Activated T-helper 1 cell treated with anti-CD3 and anti-CD28 coated beads, Interleukin-12 subunit alpha, Interleukin-12 subunit beta, Interleukin-2, Interleukin-4 antibody, amounts not matched to agents 30 ng/mL and 10 ng/mL and 1 ng/mL, durations not matched to agents 14 hours and 24 hours and 36 hours (primary cell): ENCODE results near the gene MRO. TPM values are rescaled to one million over a fixed set of nuclear protein-coding genes. Genes with fewer than 3 reads are reported as not detected.

Experiments
- DNase-seq: peaks from one replicate; pipeline ENCODE4 v3.0.0; 2021; ENCODE audit warnings: low spot score
- H3K27ac Mint-ChIP-seq: one replicate; pipeline ENCODE4 v1.8.0; 2021; ENCODE audit warnings: mild to moderate bottlenecking, mixed read lengths
- H3K27me3 Mint-ChIP-seq: one replicate; pipeline ENCODE4 v1.8.0; 2022; ENCODE audit warnings: mild to moderate bottlenecking, moderate library complexity, mixed read lengths; ENCODE audit not compliant: insufficient read depth
- H3K36me3 Mint-ChIP-seq: one replicate; pipeline ENCODE4 v1.8.0; 2021; ENCODE audit warnings: low read depth, mixed read lengths
- H3K4me1 Mint-ChIP-seq: one replicate; pipeline ENCODE4 v1.8.0; 2021; ENCODE audit warnings: low read depth, mixed read lengths
- H3K4me3 Mint-ChIP-seq: one replicate; pipeline ENCODE4 v1.8.0; 2021; ENCODE audit warnings: mild to moderate bottlenecking, moderate library complexity, mixed read lengths
- H3K9me3 Mint-ChIP-seq: one replicate; pipeline ENCODE4 v1.8.0; 2021; ENCODE audit warnings: mixed read lengths
- intact Hi-C: fragments of 100-400 bp; cut with micrococcal nuclease; formaldehyde crosslinking; loops from one replicate; pipeline ENCODE4 v1.15.1; 2024
- total RNA-seq: library from RNA; stranded (reverse); gene quantifications from 2 replicates; pipeline ENCODE4 v1.2.3, GENCODE V29; 2022

Gene MRO
- total RNA-seq, 1 donor from 2014 or later = not detected

DNA sequence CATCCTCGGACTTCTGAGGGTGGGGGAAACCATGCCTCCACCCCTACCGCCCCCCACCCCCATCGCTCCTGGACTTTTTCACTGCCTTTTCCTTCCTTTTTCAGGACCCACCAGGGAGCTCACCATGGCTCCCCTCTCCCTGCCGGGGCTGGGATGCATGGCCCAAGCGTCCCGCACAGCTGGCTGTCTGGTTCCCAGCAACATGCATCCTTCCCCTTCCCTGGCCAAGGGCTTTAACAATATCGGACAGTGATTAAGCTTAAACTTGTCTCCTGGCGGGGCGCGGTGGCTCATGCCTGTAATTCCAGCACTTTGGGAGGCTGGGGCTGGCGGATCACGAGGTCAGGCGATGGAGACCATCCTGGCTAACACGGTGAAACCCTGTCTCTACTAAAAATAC lies 44.1 kb downstream of the MRO start:
- Mint-ChIP-seq H3K4me1 (no peaks in the 10 kb centered on the region), H3K4me3 (no peak overlapping the region), H3K27me3 (peaks cover 4% of the 10 kb centered on the region), H3K27ac (no peak overlapping the region), H3K9me3 (no peaks in the 10 kb centered on the region), H3K36me3 (no peaks in the 10 kb centered on the region)
- intact Hi-C loops = no loop called here
- no peak for DNase-seq

DNA sequence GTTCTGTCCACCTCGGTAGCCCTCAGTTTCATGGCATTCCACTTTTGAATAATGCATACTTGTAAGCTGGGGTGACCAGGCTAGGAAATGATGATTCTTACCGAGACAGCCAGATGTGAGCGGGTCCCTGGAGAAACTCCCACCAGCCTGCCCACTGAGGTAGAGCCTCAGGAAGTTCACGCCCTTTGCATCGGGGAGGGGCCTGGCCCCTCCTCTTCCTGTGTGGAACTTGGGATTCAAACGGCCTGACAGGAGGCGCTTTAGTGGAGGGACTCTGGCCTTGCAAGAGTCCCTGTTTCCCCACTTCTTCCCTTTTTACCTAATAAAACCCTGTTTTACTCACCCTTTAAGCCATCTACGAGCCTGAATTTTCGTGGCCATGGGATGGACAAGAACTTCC lies 44.6 kb downstream of the MRO start:
- Mint-ChIP-seq H3K27me3 (peaks cover 4% of the 10 kb centered on the region), H3K36me3 (no peaks in the 10 kb centered on the region), H3K27ac (no peak overlapping the region), H3K9me3 (no peaks in the 10 kb centered on the region), H3K4me3 (no peak overlapping the region), H3K4me1 (no peaks in the 10 kb centered on the region)
- no peak for DNase-seq
- intact Hi-C loops = no loop called here

DNA sequence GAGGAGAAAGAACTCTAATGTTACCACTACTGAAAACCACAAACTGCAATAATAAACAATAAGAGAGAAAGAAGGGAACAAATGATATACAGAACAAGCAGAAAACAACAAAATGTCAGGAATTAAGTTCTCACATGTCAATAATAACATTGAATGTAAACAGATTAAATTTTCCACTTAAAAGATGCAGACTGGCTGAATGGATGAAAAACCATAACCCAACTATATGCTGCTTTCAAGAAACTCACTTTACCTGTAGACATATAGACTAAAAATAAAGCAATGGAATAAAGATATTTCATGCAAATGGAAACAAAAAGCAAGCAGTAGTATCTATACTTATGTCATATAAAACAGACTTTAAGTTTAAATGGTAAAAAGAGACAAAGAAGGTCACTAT lies 50.4 kb downstream of the MRO start:
- H3K27ac Mint-ChIP-seq = no peak overlapping the region
- no peaks in the 10 kb centered on the region for H3K36me3 Mint-ChIP-seq
- peaks cover 2% of the 10 kb centered on the region for H3K27me3 Mint-ChIP-seq
- intact Hi-C loops = no loop called here
- no peak for DNase-seq
- no peaks in the 10 kb centered on the region for H3K4me1 Mint-ChIP-seq
- H3K4me3 Mint-ChIP-seq = no peak overlapping the region
- peaks cover 17% of the 10 kb centered on the region for H3K9me3 Mint-ChIP-seq

DNA sequence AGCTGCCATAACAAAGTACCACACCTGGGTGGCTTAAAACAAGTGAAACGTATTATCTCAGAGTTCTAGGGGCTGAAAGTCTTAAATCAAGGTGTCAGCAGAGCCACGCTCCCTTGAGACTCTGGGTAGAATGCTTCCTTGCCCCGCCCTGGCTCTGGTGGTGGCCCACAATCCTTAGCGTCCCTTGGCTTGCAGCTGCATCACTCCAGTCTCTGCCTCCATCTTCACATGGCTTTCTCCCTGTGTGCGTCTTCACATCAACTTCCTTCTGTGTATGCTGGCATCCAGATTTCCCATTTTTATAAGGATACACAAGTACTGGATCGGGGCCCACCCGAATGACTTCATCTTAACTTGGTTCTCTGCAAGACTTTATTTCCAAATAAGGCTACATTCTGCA lies 62.5 kb downstream of the MRO start:
- DNase-seq = no peak
- Mint-ChIP-seq H3K4me1 (no peaks in the 10 kb centered on the region), H3K27me3 (peaks cover 3% of the 10 kb centered on the region), H3K27ac (no peak overlapping the region), H3K4me3 (no peak overlapping the region), H3K9me3 (no peaks in the 10 kb centered on the region), H3K36me3 (no peaks in the 10 kb centered on the region)
- intact Hi-C loops = no loop called here

DNA sequence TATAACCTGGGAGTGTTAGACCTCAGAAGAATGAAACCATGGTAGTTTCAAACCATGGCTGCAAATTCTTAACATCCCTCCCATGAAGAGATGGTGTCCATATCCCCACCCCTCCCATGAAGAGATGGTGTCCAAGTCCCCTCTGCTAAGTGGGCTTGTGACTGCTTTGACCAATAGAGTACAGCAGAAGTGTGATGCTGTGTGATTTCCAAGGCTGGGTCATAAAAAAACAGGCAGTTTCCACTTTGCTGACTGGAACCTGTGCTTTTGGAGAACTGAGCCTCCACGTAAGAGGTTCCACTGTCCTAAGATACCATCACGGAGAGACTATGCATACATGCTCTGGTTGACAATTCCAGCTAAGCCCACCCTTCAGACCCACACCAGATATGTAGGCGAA lies 65.5 kb downstream of the MRO start:
- Mint-ChIP-seq H3K9me3 (no peaks in the 10 kb centered on the region), H3K4me1 (no peaks in the 10 kb centered on the region), H3K27me3 (peaks cover 5% of the 10 kb centered on the region), H3K27ac (no peak overlapping the region), H3K4me3 (no peak overlapping the region), H3K36me3 (no peaks in the 10 kb centered on the region)
- no peak for DNase-seq
- intact Hi-C loops = no loop called here

DNA sequence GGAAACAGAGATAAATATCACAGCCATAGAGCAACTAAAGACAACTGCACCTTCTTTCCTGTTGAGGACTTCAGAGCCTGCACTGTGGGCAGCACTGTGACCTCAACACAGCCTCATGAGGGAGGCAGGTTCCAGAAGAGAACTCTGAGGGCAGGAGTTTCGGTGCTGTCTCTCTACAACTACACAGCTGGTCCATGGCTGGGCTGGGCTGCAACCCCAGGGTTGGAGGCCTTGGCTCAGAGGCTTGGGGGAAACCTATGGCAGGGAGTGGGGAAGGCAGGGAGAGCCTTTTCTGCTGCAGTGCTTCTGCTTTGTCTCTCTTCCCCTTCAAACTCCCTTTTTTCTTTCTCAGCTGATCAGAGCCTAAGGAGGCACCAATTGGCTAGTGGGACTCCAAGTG lies 66.5 kb downstream of the MRO start:
- intact Hi-C loops = no loop called here
- Mint-ChIP-seq H3K27ac (no peak overlapping the region), H3K4me1 (no peaks in the 10 kb centered on the region), H3K36me3 (no peaks in the 10 kb centered on the region), H3K4me3 (no peak overlapping the region), H3K9me3 (no peaks in the 10 kb centered on the region), H3K27me3 (peaks cover 5% of the 10 kb centered on the region)
- DNase-seq = no peak

DNA sequence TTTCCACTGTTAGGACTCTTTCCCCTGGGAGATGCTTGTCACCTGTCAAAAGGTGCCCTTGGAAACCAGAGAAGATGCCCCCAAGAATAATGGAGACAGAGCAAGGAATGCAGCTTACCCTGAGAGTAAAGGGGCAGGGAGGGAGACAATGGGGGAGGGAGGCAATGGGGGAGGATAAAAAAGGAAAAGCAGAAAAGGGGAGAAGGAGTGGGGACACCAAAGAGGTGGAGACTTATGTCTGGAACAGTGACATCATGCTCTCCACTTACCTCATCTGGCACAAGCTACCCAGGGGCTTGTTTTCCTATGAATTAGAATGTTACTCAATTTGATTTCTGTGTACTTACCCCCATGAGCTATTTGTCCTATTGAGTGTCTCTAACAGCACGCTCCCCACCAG lies 67.9 kb downstream of the MRO start:
- Mint-ChIP-seq H3K4me3 (no peak overlapping the region), H3K4me1 (no peaks in the 10 kb centered on the region), H3K36me3 (no peaks in the 10 kb centered on the region), H3K27me3 (peaks cover 5% of the 10 kb centered on the region), H3K27ac (no peak overlapping the region), H3K9me3 (no peaks in the 10 kb centered on the region)
- intact Hi-C loops = no loop called here
- DNase-seq = no peak

DNA sequence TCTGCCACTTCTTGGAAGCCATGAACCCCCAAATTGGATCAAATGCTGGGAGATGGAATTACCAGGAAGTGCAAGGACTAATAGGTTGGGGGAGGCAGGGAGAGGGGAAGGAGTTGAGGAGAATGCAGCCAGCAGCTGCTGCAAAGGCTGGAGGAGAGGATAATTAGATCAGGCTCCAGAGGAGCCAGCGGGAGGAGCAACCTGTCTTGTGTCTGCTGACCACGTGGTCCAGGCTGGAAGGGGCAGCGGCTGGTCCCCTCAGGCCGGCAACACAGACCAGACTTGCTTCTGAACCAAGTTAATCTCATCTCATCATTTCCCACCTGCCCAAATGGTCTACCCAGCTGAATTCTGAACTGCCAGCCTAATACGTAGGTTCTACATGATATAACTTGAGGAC lies 68.3 kb downstream of the MRO start:
- H3K27me3 Mint-ChIP-seq = peaks cover 5% of the 10 kb centered on the region
- H3K4me1 Mint-ChIP-seq = no peaks in the 10 kb centered on the region
- H3K27ac Mint-ChIP-seq = no peak overlapping the region
- H3K4me3 Mint-ChIP-seq = no peak overlapping the region
- intact Hi-C loops = no loop called here
- no peaks in the 10 kb centered on the region for H3K36me3 Mint-ChIP-seq
- DNase-seq = no peak
- H3K9me3 Mint-ChIP-seq = no peaks in the 10 kb centered on the region

DNA sequence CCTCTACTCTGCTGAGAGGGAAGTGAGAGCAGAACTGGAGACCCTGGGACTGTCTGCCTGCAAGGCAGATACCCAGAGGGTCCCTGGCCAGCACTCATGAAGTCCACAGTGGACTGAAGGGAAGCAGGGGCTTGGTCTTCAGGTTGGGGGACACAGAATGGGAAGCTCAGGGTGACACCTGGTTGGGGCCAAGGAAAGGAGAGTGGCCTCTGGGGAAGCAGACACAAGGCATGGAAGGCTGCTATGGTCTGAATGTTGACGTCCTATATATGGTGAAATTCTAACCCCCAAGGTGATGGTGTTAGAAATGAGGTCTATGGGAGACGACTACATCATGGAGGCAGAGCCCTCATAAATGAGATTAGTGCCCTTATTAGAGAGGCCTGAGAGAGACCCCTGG lies 69.3 kb downstream of the MRO start:
- Mint-ChIP-seq H3K36me3 (no peaks in the 10 kb centered on the region), H3K4me3 (no peak overlapping the region), H3K9me3 (no peaks in the 10 kb centered on the region), H3K27me3 (peaks cover 5% of the 10 kb centered on the region), H3K4me1 (no peaks in the 10 kb centered on the region), H3K27ac (no peak overlapping the region)
- DNase-seq = no peak
- intact Hi-C loops = no loop called here

DNA sequence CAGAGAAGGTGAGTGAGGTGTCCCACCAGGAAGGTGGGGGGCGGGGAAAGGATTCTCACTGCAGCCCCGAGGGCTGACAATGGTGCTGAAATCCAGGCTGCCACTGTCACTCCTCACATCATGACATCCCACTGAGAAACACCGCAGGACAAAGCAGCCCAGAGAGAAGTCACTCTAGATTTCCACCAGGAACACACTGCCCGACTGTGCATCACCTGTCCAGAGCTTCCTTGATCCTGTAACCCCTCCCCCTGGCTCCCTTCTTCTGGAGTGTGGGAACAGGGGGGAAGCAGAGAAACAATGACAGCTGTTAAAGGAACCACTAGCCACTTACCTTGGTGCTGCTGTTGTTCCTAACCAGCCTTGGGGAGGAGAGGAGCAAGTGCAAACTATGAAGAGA lies 69.9 kb downstream of the MRO start:
- intact Hi-C loops = no loop called here
- H3K27ac Mint-ChIP-seq = no peak overlapping the region
- no peaks in the 10 kb centered on the region for H3K9me3 Mint-ChIP-seq
- H3K4me3 Mint-ChIP-seq = no peak overlapping the region
- DNase-seq = no peak
- H3K4me1 Mint-ChIP-seq = no peaks in the 10 kb centered on the region
- H3K27me3 Mint-ChIP-seq = peaks cover 2% of the 10 kb centered on the region
- H3K36me3 Mint-ChIP-seq = no peaks in the 10 kb centered on the region

DNA sequence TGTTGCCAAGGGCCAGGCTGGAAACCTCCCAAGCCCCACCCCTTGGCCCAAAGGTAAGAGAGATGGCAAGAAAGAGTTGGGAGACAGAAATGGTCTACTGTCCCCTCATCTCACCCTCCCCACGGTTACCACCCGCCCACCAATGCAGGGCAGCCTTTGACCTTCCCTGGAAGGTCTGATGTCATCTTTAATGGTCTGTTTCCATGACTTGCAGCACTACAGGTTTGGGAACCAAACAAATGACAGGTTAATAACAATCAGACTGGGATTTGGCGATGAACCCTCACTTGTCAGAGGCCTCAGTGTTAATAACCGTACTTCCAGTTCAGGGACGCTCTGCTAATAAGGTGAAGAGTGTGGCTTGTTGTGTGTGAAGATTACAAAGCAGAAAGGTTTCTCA lies 70.4 kb downstream of the MRO start:
- intact Hi-C loops = no loop called here
- Mint-ChIP-seq H3K27ac (no peak overlapping the region), H3K36me3 (no peaks in the 10 kb centered on the region), H3K27me3 (peaks cover 2% of the 10 kb centered on the region), H3K9me3 (no peaks in the 10 kb centered on the region), H3K4me3 (no peak overlapping the region), H3K4me1 (no peaks in the 10 kb centered on the region)
- no peak for DNase-seq

DNA sequence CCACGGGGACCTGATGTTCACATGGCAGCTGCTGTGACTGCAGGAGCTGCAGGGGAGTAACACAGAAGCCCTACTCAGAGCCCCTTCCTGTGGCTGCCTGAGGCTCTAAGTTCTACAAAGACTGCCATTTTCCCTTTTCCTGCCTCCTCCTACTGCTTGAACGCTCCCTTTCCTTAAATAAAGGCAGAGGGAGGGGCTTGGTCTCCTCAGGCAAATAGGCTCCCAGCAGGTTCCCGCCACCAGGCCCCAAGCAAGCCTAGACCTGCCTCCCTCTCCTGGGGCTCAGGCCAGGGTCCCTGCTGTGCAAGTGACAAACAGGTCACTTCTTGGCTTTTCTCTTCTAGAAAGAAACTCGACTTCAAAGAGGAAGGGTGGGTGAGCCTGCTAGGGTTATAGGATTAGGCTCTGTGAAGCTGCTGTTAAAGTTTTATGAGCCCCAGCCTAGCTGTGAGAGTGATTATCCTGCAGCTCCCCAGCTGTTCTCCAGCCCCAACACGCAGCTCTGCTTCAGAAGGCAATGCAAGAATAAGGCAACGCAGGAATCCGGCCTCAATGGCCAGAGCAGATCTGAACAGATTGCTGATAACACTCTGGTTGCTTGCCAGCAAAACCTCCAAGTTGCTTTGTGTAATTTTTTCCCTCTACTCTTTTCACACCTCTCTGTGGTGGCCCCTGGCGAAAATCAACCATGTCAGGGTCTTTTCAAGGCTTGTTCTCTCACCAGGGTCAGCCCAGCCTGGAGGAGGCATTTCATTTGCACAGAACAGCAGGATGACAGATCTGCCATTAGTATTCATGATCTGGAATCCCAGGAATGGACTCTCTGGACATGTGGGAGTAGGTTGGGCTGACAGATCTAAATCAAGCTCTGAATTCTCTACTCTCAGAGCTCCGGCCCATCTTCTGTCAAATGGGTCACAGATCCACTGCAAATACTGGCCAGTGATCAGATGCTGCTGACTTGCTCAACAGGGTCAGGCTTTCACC lies 71.3 kb downstream of the MRO start:
- Mint-ChIP-seq H3K36me3 (no peaks in the 10 kb centered on the region), H3K27ac (no peak overlapping the region), H3K9me3 (no peaks in the 10 kb centered on the region), H3K4me3 (no peak overlapping the region), H3K27me3 (peaks cover 2% of the 10 kb centered on the region), H3K4me1 (no peaks in the 10 kb centered on the region)
- no peak for DNase-seq
- intact Hi-C loops = no loop called here

DNA sequence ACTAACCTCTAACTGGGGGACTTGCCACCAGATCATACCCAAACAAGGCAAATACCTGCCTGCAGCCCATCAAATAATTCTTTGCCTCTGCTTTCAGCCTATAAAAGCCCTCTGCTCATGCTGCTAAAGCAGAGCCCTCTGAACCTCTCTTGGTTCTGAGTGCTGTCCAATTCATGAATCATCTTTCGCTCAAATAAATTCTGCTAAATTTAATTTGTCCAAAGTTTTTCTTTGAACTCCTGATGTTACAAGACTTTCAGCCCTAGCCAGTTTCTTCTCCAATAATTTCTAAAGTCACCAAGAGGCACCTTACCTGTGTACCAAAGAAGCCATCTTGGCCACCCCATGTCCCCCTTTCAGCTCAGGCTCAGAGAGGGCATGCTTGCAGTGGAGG lies 72.0 kb downstream of the MRO start:
- H3K27ac Mint-ChIP-seq = no peak overlapping the region
- H3K4me1 Mint-ChIP-seq = no peaks in the 10 kb centered on the region
- H3K4me3 Mint-ChIP-seq = no peak overlapping the region
- no peak for DNase-seq
- H3K9me3 Mint-ChIP-seq = no peaks in the 10 kb centered on the region
- H3K27me3 Mint-ChIP-seq = peaks cover 2% of the 10 kb centered on the region
- H3K36me3 Mint-ChIP-seq = no peaks in the 10 kb centered on the region
- intact Hi-C loops = no loop called here

DNA sequence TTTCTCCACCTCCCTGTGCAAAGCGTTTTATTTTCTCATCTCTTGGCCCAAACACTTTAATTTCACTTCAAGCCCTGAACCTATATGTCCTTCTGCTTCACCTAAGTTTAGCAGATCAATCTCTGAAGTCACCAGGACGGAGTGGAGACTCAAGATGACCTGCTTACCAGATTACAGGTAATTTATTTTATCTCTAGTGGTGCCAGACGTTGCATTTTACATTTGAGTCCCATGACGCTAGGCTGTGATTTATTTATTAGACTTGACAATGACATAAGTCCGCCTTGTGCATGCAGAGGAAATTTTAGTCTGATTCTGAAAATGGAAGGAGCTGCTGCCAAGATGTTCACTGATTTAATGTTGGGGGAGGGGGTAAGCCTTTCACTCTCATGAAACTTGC lies 73.9 kb downstream of the MRO start:
- H3K9me3 Mint-ChIP-seq = no peaks in the 10 kb centered on the region
- no peak overlapping the region for H3K27ac Mint-ChIP-seq
- no peaks in the 10 kb centered on the region for H3K36me3 Mint-ChIP-seq
- intact Hi-C loops = no loop called here
- DNase-seq = no peak
- peaks cover 2% of the 10 kb centered on the region for H3K27me3 Mint-ChIP-seq
- no peaks in the 10 kb centered on the region for H3K4me1 Mint-ChIP-seq
- H3K4me3 Mint-ChIP-seq = no peak overlapping the region
